GM21360 (cell line): ENCODE results near the gene FARSA.
A peak's percentile ranks its signal among the peaks of the same experiment; 100 is the strongest.
"Not testable (repeated sequence)": the region's sequence is repeated elsewhere in the genome, so short reads cannot be mapped to it uniquely, and the experiment has no call there.

Source experiments
- ATAC-seq: cut with Tn5 transposase; IDR thresholded peaks from one replicate; pipeline ENCODE4 v1.9.1; 2021; ENCODE audit warnings: mild to moderate bottlenecking, moderate library complexity; ENCODE audit not compliant: unreplicated experiment

The FARSA gene

DNA sequence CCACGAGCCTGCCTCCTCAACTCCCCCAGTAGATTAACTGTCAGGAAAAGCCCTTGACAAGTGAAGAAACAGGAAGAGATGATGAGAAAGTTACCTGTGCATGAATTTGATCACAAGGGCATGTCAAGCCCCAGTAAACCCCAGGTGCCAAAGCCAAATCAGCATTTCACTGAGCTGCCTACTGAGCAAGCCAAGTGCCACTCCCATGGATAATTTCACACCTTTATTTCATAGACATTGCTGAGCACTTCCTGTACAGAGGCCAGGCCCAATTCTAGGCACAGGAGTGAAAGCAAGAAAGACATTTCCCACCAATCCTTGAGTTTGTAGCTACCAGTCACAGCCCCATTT lies 21.1 kb upstream of the FARSA start:
- no peak for ATAC-seq

DNA sequence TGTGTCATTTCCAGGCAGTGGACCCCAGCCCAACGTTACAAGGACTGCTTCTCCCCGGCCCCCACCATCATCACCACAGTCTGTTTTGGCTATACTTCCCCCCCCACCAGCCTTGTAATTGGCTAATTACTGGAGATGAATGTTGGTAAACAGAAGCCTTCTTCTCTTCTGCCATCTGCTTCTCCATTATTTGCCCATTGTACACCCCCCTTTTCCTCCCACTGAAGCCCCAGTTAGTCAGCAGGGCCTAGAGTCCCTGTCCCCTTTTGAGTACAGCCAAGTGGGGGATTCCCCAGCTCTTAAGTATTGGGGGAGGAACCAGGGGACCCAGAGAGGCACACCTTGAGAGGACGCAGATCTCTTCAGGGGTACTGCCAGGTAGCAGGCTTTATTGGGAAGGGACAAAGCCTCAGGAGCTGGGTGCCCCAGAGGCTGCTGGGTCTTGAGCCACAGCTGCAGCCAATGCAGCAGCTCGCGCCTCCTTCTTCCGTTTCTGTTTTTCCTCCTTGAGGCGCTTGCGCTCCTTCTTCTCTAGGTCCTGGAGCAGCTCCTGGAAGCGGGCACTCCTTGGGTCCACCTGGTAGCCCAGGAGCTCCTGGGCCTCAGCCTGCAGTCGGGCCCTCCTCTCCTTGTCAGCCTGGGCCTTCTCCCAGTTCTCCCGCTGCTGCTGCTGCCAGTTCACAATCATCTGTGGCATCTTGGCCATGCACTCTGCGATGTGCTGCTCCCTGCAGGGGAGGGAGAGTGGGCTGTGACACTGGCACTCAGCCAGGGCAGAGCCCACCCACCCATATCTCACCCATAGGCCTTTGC lies 20.5 kb upstream of the FARSA start:
- ATAC-seq: no peak

DNA sequence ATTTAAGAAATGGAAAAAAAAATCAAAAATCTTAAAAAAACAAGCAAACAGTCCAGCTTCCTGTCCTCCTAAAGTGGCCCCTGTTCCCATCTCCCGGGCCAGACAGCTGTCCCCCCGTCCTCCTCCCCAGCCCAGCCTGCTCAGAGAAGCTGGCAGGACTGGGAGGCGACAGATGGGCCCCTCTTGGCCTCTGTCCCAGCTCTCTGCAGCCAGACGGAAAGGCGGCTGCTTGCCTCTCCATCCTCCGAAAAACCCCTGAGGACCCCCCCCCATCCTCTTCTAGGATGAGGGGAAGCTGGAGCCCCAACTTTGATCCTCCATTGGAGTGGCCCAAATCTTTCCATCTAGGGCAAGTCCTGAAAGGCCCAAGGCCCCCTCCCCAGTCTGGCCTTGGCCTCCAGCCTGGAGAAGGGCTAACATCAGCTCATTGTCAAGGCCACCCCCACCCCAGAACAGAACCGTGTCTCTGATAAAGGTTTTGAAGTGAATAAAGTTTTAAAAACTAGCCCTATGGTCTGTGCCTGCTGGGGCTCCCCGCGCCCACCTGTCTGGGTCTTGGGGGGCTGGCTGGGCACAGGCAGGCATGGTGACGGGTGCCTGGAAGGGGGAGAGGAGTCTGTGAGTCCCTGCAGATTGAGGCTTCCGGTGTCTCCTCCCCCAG lies 19.8 kb upstream of the FARSA start:
- ATAC-seq: no peak

DNA sequence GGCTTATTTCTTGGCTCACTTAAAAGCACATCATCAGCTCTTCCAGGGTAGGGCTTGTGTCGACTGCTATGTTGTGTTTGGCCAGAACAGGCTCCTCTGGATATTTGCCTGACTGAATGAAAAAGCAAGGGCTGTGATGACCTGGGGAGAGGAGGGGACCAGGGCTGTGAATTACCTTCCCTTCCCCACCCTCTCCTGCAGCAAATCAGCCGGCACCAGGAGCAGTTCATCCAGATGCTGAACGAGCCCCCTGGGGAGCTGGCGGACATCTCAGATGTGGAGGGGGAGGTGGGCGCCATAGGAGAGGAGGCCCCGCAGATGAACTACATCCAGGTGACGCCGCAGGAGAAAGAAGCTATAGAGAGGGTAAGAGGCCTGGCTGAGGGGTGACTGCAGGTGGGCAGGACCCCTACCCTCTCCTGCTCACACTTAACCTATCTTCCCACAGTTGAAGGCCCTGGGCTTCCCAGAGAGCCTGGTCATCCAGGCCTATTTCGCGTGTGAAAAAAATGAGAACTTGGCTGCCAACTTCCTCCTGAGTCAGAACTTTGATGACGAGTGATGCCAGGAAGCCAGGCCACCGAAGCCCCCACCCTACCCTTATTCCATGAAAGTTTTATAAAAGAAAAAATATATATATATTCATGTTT lies 19.1 kb upstream of the FARSA start:
- ATAC-seq: no peak

DNA sequence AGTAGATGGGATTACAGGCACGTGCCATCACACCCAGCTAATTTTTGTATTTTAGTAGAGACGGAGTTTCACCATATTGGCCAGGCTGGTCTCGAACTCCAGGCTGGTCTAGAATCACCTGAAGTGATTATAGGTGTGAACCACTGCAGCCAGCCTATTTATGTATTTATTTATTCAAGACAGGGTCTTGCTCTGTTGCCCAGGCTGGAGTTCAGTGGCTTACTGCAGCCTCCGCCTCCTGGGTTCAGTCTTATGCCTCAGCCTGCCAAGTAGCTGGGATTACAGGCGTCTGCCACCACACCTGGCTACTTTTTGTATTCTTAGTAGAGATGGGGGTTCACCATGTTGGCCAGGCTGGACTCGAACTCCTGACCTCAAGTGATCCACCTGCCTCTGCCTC lies 18.5 kb upstream of the FARSA start:
- not testable (repeated sequence) for ATAC-seq

DNA sequence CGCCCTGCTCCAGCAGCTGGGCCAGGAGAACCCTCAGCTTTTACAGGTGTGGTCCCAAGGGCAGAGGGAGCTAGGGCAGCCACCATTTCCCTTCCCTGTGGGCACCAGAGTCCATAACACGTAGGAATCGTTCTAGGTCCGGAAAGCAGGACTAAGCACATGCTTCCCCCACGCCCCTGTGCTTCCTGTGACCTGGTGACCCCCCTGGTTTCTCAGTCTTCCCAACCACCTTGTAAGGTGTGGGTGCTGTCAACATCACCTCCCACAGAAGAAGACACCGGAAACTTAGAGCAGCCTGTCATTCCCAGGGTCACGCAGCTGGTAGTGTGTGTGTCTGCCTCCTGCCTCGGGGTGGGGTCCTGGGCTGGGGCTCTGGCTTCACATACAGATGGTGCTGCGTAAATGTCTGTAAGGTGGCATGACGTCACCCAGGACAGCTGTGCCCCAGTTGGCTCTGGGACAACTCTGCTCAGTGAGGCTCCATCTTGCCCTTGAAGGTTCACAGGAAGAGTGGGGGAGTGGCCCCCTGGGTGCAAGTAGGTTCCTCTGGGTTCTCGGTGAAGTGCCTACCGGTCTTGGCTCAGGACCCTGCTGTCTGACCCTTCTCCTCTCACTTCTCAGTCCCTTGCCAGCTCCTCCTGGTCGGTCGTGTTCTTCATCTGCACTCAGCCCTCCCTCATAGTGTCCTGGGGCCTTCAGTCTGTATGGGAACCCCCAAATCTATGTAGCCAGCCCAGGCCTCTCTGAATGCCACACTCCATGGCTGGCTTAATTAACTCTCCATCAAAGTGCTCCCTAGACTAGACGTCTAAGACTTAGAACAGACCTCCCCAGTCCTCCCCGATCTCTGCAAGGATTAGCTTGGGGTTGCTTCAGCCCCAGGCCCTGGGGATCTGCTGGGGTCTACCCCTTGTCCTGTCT lies 16.1 kb upstream of the FARSA start:
- no peak for ATAC-seq

DNA sequence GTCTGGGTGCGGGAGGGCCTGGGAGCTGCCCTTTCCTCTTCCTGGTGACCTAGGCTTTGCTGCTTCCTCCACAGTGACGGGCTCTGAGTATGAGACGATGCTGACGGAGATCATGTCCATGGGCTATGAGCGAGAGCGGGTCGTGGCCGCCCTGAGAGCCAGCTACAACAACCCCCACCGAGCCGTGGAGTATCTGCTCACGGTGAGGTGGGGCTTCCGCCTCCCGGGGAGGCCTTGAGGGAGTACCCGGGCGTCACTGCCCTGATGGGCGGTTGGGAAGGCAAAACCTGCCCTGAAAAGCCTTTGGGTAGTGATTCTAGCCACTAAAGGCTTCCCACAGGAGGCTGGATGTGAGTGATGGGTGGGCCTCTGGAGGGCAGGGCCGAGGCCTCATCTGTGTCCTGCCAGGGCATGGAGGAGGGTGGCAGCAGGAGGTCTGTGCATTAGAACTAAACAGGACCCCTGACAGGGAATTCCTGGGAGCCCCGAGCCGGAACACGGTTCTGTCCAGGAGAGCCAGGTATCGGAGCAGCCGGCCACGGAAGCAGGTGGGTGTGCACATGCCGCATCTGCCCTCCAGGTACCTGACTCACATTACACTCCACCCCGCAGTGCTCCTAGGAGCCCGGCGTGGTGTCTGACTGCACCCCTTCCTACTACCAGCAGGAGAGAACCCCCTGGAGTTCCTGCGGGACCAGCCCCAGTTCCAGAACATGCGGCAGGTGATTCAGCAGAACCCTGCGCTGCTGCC lies 15.3 kb upstream of the FARSA start:
- no peak for ATAC-seq

DNA sequence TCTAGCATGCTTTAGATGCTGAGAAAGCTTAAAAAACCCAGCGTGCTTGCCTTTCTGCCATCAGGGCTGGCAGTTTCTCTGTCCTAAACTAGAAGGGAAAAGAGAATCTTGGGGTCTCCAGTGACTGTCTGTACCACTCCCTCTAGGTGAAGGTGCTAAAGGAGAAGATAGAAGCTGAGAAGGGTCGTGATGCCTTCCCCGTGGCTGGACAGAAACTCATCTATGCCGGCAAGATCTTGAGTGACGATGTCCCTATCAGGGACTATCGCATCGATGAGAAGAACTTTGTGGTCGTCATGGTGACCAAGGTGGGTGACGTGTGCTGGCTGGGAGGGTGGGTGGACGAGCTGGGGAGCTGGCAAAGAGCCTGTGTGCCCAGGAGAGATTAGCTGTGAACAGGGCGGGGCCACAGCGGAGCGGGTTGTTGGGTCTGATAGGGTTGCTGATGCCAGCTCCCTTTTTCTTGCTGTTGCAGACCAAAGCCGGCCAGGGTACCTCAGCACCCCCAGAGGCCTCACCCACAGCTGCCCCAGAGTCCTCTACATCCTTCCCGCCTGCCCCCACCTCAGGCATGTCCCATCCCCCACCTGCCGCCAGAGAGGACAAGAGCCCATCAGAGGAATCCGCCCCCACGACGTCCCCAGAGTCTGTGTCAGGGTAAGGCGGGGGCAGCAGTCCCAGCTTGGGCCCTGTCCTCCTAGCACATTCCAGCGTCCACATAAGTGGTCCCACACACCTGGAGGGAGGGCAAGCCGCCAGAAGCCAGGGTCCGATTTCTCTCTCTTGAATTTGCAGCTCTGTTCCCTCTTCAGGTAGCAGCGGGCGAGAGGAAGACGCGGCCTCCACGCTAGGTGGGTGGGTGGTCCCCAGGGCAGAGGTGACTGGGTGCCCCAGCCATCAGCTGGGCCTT lies 14.4 kb upstream of the FARSA start:
- no peak for ATAC-seq

DNA sequence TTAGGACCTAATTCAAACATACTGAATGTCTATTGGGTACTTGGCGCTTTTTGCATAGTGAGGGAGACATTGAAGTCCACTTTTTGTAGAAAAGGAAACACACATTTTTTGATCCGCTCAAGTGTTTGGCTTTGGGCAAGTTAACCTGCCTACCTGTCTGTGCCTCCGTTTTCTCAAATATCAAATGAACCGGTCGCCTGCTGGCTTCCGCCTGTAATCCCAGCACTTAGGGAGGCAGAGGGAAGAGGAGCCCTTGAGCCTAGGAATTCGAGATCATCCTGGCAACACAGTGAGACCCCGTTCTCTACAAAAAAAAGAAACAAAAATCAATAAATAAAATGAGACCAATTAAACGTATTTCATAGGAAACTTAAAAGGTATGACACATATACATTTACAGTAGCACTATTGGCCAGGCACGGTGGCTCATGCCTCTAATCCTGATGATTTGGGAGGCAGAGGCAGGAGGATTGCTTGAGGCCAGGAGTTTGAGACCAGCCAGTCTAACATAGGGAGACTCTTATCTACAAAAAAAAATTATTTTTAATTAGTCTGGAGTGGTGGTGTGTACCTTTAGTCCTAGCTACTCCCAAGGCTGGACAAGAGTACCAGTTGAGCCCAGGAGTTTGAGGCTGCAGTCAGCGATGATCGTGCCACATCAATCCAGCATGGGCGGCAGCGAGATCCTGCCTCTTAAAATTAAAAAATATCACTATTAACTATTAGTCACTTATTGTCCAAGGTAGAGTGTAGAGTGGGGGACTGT lies 13.4 kb upstream of the FARSA start:
- ATAC-seq: no peak

DNA sequence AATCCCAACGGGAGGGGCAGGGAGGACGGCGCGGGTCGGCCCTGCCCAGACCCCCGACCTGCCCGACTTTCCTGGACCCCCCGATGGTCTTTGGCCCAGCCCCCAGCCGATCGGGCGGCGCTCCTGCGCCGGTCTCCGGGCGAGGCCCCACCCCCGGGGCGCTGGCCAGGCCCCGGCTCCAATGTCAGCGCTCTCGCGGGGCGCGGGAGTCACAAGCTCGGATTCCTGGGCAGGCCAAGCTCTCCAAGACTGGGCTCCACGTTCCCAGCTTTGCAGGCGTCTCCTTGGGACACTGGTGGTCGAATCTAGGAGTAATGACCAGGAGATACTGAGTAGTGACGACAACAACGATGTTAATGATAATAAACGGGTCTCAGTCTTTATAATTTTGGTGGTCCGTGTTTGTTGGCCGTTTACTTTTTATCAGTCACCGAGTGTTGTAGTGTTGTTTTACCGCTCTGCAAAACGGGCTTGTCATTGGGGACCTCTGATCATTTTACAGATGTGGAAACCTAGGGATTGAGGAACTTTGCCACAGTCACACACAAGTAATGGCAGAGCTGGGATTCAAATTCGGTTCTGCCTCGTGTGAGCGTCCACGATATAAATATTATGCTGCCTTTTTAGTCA lies 12.7 kb upstream of the FARSA start:
- ATAC-seq: peak; percentile 36

DNA sequence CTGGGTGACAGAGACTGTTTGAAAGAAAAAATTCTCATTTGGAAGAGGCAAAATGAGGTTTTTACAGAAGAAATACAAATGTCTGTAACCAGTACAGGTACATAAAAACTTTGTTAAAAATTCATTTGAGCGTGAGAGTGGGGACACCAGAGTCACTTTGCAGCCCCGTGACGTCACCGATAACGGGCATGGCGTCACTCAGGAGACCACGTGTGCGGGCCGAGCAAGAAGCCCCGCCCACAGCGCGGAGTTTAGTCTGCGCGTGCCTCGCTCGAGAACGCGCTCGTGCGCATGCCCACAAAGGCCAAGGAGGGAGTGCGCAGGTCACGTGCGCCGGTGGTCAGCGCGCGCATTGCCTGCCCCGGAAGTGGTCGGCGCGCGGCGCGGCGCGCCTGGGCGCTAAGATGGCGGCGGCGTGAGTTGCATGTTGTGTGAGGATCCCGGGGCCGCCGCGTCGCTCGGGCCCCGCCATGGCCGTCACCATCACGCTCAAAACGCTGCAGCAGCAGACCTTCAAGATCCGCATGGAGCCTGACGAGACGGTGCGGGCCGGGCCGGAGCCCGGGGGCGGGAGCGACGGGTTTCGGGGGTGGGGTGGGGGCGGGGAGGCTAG lies 12.1 kb upstream of the FARSA start, which contains the start of gene RAD23A:
Gene RAD23A (plus strand): TSS at position 384 of the 613 bp plus-strand sequence. CDS start 87 bp downstream, at position 471.
- peak; percentile 58 for ATAC-seq

DNA sequence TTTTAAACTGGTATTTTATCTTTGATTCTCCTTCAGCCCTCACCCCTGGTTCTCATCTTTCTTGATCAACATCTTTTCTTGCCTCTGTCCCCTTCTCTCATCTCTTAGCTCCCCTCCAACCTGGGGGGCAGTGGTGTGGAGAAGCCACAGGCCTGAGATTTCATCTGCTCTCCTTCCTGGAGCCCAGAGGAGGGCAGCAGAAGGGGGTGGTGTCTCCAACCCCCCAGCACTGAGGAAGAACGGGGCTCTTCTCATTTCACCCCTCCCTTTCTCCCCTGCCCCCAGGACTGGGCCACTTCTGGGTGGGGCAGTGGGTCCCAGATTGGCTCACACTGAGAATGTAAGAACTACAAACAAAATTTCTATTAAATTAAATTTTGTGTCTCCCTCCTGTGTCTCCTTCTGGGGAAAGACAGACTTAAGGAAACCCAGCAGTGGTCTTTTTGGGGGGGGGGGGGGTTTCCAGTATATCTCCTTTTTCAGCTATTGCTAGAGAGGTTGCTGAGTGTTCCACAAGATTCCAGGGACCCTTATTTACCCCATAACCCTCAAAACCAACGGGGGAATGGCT lies 10.7 kb upstream of the FARSA start:
- ATAC-seq: no peak

DNA sequence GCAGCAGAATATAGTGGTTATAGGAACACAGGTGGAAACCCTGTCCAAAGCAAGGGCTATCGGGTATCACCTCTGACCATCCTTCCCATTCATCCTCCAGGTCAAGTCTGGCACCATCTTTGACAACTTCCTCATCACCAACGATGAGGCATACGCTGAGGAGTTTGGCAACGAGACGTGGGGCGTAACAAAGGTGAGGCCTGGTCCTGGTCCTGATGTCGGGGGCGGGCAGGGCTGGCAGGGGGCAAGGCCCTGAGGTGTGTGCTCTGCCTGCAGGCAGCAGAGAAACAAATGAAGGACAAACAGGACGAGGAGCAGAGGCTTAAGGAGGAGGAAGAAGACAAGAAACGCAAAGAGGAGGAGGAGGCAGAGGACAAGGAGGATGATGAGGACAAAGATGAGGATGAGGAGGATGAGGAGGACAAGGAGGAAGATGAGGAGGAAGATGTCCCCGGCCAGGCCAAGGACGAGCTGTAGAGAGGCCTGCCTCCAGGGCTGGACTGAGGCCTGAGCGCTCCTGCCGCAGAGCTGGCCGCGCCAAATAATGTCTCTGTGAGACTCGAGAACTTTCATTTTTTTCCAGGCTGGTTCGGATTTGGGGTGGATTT lies 10.0 kb upstream of the FARSA start:
- ATAC-seq: no peak

DNA sequence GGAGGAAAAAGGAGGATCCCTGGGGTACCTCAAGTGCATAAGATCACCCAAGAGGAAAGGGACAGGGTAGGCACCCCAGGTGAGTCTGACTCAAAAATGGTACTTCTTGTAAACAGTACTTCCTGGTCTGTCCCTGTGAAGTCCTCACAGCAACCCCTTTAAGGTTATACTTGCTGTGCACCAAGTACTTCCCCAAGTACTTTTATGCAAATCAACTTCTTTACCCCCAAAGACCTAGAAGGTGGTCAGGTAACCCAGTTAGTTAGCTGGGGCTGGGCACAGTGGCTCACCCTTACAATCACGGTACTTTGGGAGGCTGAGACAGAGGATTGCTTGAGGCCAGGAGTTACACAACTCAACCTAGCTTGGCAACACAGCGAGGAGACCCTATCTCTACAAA lies 7.4 kb upstream of the FARSA start:
- no peak for ATAC-seq

DNA sequence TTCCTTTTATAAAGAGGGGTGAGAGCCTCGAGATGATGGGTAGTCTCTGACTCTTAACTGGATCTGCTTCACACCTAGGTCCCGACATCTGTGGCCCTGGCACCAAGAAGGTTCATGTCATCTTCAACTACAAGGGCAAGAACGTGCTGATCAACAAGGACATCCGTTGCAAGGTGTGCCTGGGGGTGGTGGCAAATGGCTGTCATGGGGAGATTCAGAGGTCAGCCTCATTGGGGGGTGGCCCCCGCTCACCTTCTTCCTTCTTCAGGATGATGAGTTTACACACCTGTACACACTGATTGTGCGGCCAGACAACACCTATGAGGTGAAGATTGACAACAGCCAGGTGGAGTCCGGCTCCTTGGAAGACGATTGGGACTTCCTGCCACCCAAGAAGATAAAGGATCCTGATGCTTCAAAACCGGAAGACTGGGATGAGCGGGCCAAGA lies 6.5 kb upstream of the FARSA start:
- no peak for ATAC-seq

DNA sequence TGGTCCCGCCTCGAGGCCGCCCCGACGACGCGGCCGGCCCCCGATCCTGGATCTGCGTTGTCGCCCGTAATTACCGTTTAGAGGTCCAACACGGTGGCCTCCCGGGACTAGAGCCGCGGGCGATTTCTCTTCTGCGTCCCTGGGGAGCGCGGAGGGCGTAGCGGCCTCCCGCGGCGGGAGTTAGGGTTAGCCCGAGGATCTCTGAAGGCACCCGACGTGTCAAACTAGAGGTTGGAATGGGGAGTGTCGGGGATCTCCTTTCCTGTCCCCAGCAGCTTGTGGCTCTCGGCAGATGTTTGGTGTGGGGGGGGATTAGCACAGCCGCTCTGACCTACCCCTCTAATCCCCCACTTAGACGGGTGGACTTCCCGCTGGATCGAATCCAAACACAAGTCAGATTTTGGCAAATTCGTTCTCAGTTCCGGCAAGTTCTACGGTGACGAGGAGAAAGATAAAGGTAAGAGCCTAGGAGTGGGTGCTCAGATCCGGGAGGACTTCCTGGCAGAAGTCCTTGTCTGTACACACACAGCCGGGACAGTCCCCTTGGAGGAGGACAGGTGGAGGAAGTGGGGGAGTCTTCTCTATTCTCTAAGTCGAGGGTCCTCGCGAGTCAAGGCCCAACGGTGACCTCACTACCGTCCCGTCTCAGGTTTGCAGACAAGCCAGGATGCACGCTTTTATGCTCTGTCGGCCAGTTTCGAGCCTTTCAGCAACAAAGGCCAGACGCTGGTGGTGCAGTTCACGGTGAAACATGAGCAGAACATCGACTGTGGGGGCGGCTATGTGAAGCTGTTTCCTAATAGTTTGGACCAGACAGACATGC lies 5.5 kb upstream of the FARSA start:
- ATAC-seq: peak; percentile 7
